Limb (tissue), 2 donors: ENCODE measurements around the gene RPL6.

Experiments
- DNase-seq, 2 donors: peaks; one replicate each; pipeline ENCODE4 v3.0.0-alpha.2; 2016; ENCODE audit errors: extremely low spot score in 2 of 2

RPL6 gene

DNA sequence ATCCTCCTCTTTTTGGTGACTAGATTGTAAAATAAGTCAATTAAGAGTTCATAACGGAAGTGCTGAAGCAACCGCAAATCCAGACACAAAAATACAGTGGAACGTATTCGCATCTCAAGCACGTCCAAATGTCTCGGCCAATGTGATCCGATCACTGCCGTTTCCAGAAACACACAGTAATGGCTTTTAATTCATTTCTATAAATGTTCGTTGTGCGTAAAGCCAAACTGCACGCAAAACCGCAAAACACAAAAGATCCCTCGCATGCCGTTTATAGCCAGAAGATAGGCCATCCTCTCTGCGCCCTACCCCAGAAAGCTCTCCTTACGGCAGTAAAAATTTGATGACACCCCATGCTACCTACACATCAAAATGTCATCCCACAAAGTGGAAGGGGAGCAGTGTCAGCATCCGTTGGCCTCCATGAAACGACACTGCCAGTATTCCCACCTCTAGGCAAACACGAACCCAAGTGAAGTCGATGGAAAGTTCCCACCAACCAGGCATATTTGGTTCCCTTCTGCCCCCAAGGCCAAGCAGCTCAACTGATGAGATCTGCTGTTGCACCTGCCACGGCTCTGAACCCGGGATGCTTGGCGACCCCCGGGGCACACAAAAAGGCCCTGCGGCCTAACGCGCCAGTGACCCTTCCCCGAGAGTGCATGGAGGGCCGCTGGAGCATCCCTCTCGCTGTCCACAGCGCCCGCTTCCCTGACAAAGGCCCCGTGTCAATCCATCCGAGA lies 28.6 kb downstream of the RPL6 start:
- no peak for DNase-seq

DNA sequence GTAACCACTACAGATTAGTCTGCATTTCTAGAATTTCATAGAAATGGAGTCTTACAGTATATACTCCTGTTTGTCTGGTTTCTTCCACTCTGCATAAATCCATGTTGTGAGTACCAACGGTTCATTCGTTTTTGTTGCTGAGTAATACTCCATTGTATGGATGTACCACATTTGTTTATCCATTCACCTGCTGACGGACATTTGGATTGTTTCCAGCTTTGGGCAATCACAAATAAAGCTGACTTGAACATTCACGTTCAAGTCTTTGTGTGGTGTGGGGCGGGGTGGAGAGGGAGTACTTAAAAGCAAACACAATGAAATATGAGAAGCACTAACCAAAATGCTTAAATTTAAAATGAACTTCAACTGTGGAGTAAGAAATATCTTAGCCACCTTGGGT lies 34.3 kb downstream of the RPL6 start:
- no peak for DNase-seq

DNA sequence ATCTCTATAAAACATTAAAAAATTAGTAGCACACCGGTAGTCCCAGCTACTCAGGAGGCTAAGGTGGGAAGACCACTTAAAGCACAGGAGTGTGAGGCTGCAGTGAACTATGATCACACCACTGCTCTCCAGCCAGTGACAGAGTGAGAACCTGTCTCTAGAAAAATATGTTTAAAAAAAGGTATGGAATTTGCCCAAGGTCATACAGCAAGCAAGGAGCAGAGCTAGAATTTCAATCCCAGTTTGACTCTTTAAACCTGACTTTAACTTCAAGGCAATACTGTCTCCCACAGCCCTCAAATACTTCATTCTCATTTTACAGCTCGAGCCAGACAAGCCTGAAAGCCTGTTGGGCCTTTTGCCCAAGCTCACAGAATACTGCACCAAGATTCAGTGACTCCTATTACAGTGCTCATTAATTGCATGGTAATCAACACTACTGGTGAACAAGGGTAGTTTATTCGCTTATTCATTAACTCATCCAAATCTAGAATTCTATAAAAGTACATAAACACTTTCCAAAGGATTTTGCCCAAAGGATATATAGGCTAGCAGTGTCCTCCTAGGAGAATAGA lies 35.2 kb downstream of the RPL6 start:
- no peak for DNase-seq

DNA sequence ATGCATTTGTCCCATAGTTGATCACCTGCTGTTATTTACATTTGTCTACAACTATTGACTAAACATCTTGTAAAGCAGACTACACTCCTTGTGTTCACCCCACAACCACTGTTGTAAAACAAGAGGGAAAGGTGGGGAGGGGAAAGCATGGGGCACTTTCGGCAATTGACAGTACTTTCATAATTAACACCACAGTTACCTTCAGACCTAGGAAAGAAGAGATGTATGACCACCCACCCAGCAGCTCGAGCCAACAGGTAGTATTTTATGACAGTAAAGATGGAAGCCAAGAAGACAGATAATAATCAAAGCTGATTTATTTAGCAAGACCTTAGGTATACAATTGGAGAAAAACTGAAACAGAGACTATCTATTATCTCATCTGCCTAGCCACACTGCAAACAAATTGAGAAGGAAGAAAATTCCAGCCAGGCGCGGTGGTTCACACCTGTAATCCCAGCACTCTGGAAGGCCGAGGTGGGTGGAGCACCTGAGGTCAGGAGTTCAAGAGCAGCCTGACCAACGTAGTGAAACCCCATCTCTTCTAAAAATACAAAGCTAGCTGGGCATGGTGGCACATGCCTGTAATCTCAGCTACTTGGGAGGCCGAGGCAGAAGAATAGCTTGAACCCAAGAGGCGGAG lies 38.4 kb downstream of the RPL6 start:
- no peak for DNase-seq

DNA sequence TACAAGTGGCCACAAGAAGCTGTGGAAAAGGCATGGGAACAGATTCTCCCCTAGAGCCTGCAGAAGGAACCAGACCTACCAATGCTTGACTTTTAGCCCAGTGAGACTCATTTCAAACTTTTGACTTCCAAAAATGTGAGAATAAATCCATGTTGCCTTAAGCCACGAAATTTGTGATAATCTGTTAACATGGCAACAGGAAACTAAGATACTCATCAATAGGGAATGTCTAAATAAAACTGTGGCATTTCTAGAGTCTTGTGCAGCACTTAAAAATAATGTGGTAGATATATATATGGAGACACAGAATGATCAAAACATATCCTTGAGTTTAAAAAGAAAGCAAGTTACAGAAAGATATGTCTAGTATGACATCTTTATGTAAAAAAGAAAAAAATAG lies 39.2 kb downstream of the RPL6 start:
- DNase-seq = no peak

DNA sequence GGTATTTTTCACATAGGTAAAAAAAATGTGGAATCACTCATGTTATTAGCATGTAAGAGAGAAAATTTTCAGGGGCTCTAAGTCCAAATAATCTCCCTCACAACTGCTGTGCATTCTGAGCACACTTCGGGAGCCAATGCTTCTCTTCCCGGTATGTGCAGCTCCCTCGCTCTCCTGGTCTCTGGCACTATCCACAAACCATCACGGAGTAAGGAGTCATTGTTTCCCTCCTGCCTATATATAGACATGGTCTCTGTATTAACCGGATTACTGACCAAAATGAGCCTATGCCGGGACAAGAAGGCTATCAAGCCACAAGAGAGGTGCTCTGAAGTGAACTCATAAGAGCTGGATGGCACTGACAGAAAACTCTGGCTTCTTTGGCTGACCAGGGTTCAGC lies 40.5 kb downstream of the RPL6 start:
- no peak for DNase-seq

DNA sequence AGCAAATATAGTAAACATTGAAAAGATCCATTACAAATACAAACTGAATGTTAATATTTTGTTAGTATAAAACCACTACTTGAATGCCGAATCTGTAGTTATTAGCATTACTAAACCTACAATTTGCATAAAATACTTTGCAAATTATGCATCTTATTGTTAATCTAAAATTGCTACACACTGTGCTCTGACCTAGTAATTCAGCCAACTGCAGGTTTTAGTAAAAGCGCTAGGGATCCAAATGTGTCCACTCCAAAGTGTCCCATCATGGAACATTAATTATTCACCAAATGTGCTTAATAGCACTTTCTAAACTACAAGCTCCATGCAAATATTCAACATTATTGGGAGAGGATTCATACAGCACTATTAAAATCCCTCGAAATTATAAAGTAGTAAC lies 41.4 kb downstream of the RPL6 start:
- DNase-seq = no peak

DNA sequence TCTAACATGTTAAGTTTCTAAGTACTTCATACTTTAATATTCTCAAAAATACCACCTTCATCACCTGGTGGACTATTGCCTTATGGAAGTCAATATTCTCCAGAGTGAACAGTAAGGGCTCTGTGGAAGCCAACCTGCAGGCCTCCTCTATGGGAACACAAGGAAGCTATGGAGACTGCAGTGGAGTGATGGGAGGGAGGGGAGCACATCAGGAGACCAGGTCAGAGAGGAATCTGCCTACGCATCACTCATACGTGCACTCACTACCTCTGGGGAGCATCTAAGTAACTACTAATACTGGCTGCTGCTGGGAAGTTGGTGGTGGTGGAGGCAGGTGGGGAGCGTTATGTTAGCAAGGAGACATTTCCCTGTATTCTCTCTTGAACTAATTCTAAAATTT lies 47.1 kb downstream of the RPL6 start:
- no peak for DNase-seq

DNA sequence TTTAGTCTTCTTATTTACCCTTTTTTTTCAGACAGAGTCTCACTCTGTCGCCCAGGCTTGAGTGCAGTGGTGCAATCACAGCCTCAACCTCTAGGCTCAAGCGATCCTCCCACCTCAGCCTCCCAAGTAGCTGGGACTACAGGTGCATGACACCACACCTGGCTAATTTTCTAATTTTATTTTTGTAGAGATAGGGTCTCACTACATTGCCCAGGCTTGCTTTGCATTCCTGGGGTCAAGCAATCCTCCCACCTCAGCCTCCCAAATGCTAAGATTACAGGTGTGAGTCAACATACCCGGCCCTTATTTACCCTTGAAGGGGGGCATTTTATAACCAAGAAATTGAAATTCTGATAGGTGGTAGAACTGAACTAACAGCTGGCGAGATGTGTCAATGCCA lies 48.1 kb downstream of the RPL6 start:
- no peak for DNase-seq

DNA sequence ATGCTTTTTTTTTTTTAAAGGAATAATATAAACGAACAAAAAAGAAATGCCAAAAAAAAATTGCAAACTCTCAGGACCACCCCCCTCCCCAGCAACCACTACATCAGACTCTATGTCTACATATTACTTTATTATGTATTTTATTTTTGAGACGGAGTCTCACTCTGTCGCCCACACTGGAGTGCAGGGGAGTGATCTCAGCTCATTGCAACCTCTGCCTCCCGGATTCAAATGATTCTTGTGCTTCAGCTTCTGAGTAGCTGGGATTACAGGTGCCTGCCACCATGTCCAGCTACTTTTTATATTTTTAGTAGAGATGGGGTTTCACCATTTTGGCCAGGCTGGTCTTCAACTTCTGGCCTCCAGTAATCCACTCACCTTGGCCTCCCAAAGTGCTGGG lies 50.1 kb downstream of the RPL6 start:
- no peak for DNase-seq

DNA sequence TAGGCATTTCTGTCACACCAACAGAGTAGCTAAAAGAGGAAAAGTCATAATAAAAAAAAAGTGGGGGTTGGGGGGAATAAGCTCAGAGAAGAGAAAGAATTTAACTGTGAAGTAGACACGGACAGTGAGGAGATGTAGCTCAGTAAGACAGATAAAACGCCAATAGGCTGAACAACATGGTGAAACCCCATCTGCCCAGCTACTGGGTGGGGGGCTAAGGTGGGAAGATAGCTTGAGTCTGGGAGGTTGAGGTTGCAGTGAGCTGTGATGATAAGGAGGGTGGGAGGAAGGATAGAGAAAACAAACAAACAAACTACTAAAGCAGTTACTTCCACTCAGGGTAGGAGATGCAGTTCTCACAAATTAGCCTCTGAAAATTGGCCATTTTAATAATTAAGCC lies 52.2 kb downstream of the RPL6 start:
- DNase-seq = no peak
